Gastrocnemius medialis (tissue), 4 donors: Measurements from ENCODE around the gene LAMA3. TPM values are rescaled to one million over a fixed set of nuclear protein-coding genes. Genes with fewer than 3 reads are reported as not detected.

Experiments
- ATAC-seq, 2 donors: fragments of 150-250 bp; one replicate each; pipeline ENCODE4 v1.9.1; 2016
- DNase-seq, 2 donors: peaks; one replicate each; pipeline ENCODE4 v3.0.0-alpha.2; 2019
- H3K27ac ChIP-seq, 4 donors: fragments of 200-600 bp; sonication (generic); 1 replicate in 1 of 4; 2 replicates in 3 of 4; pipeline ENCODE4 v1.5.1; 2016 to 2018; ENCODE audit warnings: mild to moderate bottlenecking in 2 of 4, moderate library complexity in 1 of 4
- H3K27me3 ChIP-seq, 3 donors: fragments of 200-600 bp; sonication (generic) in 2 of 3; 1 replicate in 1 of 3; 2 replicates in 2 of 3; pipeline versions ENCODE4 v1.5.1 to v1.6.0; 2016 to 2019; ENCODE audit warnings: mild to moderate bottlenecking in 1 of 3, moderate library complexity in 1 of 3
- H3K36me3 ChIP-seq, 2 donors: fragments of 200-600 bp; sonication (generic) in 1 of 2; one replicate each; pipeline ENCODE4 v1.5.1; 2017 to 2018
- H3K4me1 ChIP-seq, 2 donors: fragments of 200-600 bp; sonication (generic) in 1 of 2; one replicate each; pipeline ENCODE4 v1.5.1; 2016 to 2017; ENCODE audit warnings: mild to moderate bottlenecking in 2 of 2
- H3K4me3 ChIP-seq, 4 donors: fragments of 200-600 bp; sonication (generic) in 3 of 4; 1 replicate in 1 of 4; 2 replicates in 3 of 4; pipeline ENCODE4 v1.5.1; 2016 to 2019; ENCODE audit warnings: mild to moderate bottlenecking in 2 of 4
- H3K9me3 ChIP-seq, 3 donors: fragments of 200-600 bp; sonication (generic) in 2 of 3; 1 replicate in 1 of 3; 2 replicates in 2 of 3; pipeline ENCODE4 v1.5.1; 2016 to 2019
- CTCF ChIP-seq, 5 experiments: fragments of 450-650 bp in 3 of 5; fragments of 200-600 bp in 2 of 5; sonication (generic) in 2 of 5; IDR thresholded peaks in 4 of 5; conservative IDR thresholded peaks in 1 of 5; 1 replicate in 4 of 5; 2 replicates in 1 of 5; pipeline ENCODE4 v1.5.1; 2016 to 2019; ENCODE audit warnings: antibody characterized with exemption in 5 of 5, mild to moderate bottlenecking in 3 of 5, moderate library complexity in 3 of 5
- POLR2A ChIP-seq, 2 donors: fragments of 450-650 bp; IDR thresholded peaks; one replicate each; pipeline ENCODE4 v1.6.1; 2017; ENCODE audit warnings: antibody characterized with exemption in 2 of 2, mild to moderate bottlenecking in 2 of 2, moderate library complexity in 2 of 2
- in situ Hi-C, 4 donors: fragments of 200-750 bp; cut with MboI; loops; one replicate each; pipeline versions ENCODE4 v1.15.0 to v1.8.0; 2017; ENCODE audit warnings: low sequenced_read_pairs in 4 of 4
- intact Hi-C: fragments of 100-400 bp; cut with DNase I; formaldehyde crosslinking; loops from one replicate; pipeline ENCODE4 v1.15.1; 2023; ENCODE audit warnings: low total_unique reads
- total RNA-seq, 4 donors: library from RNA; depleted of rRNA; stranded (reverse); fragments of >200 nt; gene quantifications; one replicate each; pipeline versions ENCODE4 v1.1.0 to v1.2.3, GENCODE V29; 2016

LAMA3 gene
- total RNA-seq, 4 donors from 2014 or later = 1.1 to 5.3 (median 2.1) TPM

GRCh38 chr18:23921716-23922285, 232.5 kb downstream of the LAMA3 start:
- DNase-seq (no peak), ATAC-seq (no peak)
- Histone ChIP-seq H3K4me3 (no peak overlapping the region), H3K27me3 (no peaks in the 10 kb centered on the region), H3K4me1 (no peaks in the 10 kb centered on the region), H3K36me3 (no peaks in the 10 kb centered on the region), H3K9me3 (no peaks in the 10 kb centered on the region), H3K27ac (no peak overlapping the region)
- intact Hi-C loops = no loop called here
- in situ Hi-C loops = loop anchor here in 3 of 4 donors (10.0 to 25.0 kb wide), 4 partner anchors 110 to 297 kb away; partner anchors contain the start of gene ANKRD29 (in 1 of the 3)
- TF ChIP-seq POLR2A (IDR thresholded peaks at IDR 0.05) = no peak
- TF ChIP-seq CTCF (IDR thresholded peaks at IDR 0.05 in 4 of 5, conservative IDR thresholded peaks at IDR 0.05 in 1 of 5) = no peak

DNA sequence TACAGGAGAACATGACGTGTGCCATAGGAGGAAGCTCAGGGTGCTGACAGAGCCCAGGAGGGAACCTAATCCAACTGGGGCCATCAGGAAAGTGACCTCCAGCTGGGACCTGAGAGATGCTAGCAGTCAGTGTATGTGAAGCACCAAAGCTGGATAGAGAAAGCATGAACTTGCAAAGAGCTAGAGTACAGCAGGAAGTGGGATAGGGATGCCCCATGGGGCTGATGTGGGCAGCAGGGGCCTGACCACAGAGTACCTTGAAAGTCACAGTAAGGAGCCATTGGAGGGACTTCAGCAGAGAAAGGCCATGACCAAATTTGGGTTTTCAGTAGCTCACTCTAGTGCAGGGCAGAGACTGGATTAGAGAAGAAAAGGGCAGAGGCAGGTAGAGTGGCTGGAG, 233.7 kb downstream of the LAMA3 start:
- intact Hi-C loops = no loop called here
- TF ChIP-seq CTCF (IDR thresholded peaks at IDR 0.05 in 4 of 5, conservative IDR thresholded peaks at IDR 0.05 in 1 of 5) (no peak), POLR2A (IDR thresholded peaks at IDR 0.05) (no peak)
- Histone ChIP-seq H3K4me3 (no peak overlapping the region), H3K9me3 (no peaks in the 10 kb centered on the region), H3K36me3 (no peaks in the 10 kb centered on the region), H3K27me3 (no peaks in the 10 kb centered on the region), H3K27ac (no peak overlapping the region), H3K4me1 (no peaks in the 10 kb centered on the region)
- ATAC-seq (no peak), DNase-seq (no peak)
- in situ Hi-C loops = loop anchor here in 3 of 4 donors (10.0 to 25.0 kb wide), 4 partner anchors 111 to 298 kb away; partner anchors contain the start of gene ANKRD29 (in 1 of the 3)

DNA sequence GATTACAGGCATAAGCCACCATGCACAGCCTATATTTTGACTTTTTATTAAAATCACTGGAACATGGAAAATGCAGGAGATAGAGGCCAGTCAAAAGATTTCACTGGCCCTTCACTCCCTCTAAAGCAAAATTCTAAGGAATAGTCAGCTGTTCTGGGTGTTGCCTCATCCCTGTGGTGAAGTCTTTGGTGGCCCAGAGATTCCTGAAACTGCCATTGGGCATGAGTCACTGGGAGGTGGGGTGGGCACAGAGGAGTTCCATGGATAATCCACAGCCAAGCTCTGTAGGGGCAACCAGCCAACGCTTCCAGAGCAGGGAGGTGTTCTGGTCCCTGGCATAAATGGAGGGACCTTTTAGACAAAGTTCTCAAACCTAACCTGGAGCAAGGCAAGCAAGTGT, 235.6 kb downstream of the LAMA3 start:
- no peaks in the 10 kb centered on the region for H3K36me3 ChIP-seq
- TF ChIP-seq POLR2A (IDR thresholded peaks at IDR 0.05) (no peak), CTCF (IDR thresholded peaks at IDR 0.05 in 4 of 5, conservative IDR thresholded peaks at IDR 0.05 in 1 of 5) (no peak)
- no peaks in the 10 kb centered on the region for H3K4me1 ChIP-seq
- H3K27me3 ChIP-seq = no peaks in the 10 kb centered on the region
- no peaks in the 10 kb centered on the region for H3K9me3 ChIP-seq
- intact Hi-C loops = no loop called here
- no peak overlapping the region for H3K27ac ChIP-seq
- no peak overlapping the region for H3K4me3 ChIP-seq
- ATAC-seq = no peak
- DNase-seq = no peak
- in situ Hi-C loops = loop anchor here in 3 of 4 donors (10.0 to 25.0 kb wide), 4 partner anchors 113 to 300 kb away; partner anchors contain the start of gene ANKRD29 (in 1 of the 3)

DNA sequence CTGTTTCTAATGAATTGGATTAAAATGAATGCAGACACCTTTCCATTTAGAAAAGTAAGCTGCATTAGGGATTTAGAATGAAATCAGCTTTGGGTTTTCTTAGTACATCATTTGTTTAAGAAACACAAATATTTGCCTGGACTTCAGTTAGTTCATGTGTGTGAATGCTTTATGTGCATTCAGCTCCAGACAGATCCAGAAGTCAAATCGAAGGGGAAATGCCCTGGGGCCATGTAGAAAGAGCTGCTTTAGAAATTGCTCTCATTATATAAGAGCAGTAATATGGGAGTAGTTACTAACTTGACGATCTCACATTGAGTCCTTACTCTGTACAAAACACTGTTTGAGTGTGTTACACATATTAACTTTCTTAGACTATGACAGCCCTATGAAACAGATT, 237.3 kb downstream of the LAMA3 start:
- Histone ChIP-seq H3K4me3 (no peak overlapping the region), H3K9me3 (no peaks in the 10 kb centered on the region), H3K36me3 (no peaks in the 10 kb centered on the region), H3K4me1 (no peaks in the 10 kb centered on the region), H3K27ac (no peak overlapping the region), H3K27me3 (no peaks in the 10 kb centered on the region)
- in situ Hi-C loops = loop anchor here in 1 of 4 donors (10.0 kb wide), 1 partner anchor 302 kb away; no protein-coding TSS in a partner anchor
- no peak for DNase-seq
- intact Hi-C loops = no loop called here
- TF ChIP-seq POLR2A (IDR thresholded peaks at IDR 0.05) = no peak
- TF ChIP-seq CTCF (IDR thresholded peaks at IDR 0.05 in 4 of 5, conservative IDR thresholded peaks at IDR 0.05 in 1 of 5) = no peak
- no peak for ATAC-seq
